ENCODE measurements around the gene ZNF133. TPM values are rescaled to one million over a fixed set of nuclear protein-coding genes. Genes with fewer than 3 reads are reported as not detected.

The ZNF133 gene
- 38.3 TPM for total RNA-seq

DNA sequence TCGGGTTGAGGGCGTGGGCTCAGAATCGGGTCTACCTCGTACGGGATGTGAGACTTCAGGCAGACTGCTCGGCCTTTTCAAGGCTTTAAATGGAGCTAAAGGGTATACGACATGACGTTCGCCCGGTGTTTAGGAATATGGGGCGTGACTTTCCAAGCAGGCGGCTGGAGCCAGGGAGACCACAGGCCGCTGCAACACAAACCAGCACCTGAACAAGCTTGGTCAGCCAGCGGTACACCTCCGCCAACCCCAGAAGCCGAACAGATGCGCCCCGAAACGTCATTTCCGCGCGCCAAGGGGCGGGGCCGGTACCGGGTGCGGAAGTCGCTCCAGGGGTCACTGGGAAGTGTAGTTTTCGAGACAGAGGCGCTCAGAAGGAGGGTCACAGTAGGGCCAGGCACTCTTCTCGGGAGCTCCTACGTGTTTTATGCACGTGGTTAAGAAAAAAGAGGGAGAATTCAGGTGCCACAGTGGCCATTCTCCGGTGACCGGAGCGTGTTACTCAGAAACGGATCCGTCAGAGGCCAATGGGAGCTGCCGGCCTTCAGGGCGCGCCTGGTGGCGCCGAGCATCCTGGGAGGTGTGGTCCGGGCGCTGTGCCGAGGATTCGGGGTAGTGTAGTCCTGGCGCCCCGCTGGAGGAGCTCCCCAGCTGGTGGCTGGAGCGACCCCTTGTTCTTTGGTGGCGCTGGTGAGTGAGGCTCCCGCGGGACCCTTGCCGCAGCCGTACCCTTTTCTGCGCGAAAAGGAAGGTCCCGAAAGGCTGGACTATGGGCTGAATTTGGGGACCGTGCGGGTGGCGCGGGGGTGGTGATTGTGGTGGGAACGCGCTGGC is at the start of gene ZNF133:
ZNF133 (plus strand) TSS at position 613 of the 834 bp plus-strand sequence. CDS start 17,160 bp downstream, outside the sequence.

Other genes starting within 250 kb of the ZNF133 start
- gene OVOL2, start 230.6 kb upstream of the ZNF133 start, total RNA-seq, result 1.1 TPM
- gene KAT14, start 150.7 kb upstream of the ZNF133 start, total RNA-seq, result 20.9 TPM
- gene PET117, start 150.7 kb upstream of the ZNF133 start, total RNA-seq, result 21.2 TPM
- gene DZANK1, start 178.5 kb downstream of the ZNF133 start, total RNA-seq, result 4.0 TPM
- gene POLR3F, start 178.9 kb downstream of the ZNF133 start, total RNA-seq, result 24.5 TPM
- 31.3 TPM for gene RBBP9, start 208.7 kb downstream of the ZNF133 start, total RNA-seq
- 62.3 TPM for gene SEC23B, start 219.4 kb downstream of the ZNF133 start, total RNA-seq

Data from camera-type eye (tissue), 1 donor.